ENCODE measurements around the gene TAF4B.

GRCh38 chr18:26210147-26210546 is 16.1 kb upstream of the TAF4B start:
- TF ChIP-seq CTCF (conservative IDR thresholded peaks at IDR 0.05; ENCODE audit: low read length) (no peak), EZH2phosphoT487 (IDR thresholded peaks at IDR 0.05; ENCODE audit: borderline replicate concordance, low read depth, low read length) (no peak)

All from OCI-LY7 (cell line).